Gastrocnemius medialis (tissue), 4 donors: ENCODE measurements around the gene FAM131C. TPM values are rescaled to one million over a fixed set of nuclear protein-coding genes. Genes with fewer than 3 reads are reported as not detected.

ENCODE experiments used
- ATAC-seq, 2 donors: fragments of 150-250 bp; one replicate each; pipeline ENCODE4 v1.9.1; 2016
- DNase-seq, 2 donors: peaks; one replicate each; pipeline ENCODE4 v3.0.0-alpha.2; 2019
- H3K27ac ChIP-seq, 4 donors: fragments of 200-600 bp; sonication (generic); 1 replicate in 1 of 4; 2 replicates in 3 of 4; pipeline ENCODE4 v1.5.1; 2016 to 2018; ENCODE audit warnings: mild to moderate bottlenecking in 2 of 4, moderate library complexity in 1 of 4
- H3K27me3 ChIP-seq, 3 donors: fragments of 200-600 bp; sonication (generic) in 2 of 3; 1 replicate in 1 of 3; 2 replicates in 2 of 3; pipeline versions ENCODE4 v1.5.1 to v1.6.0; 2016 to 2019; ENCODE audit warnings: mild to moderate bottlenecking in 1 of 3, moderate library complexity in 1 of 3
- H3K36me3 ChIP-seq, 2 donors: fragments of 200-600 bp; sonication (generic) in 1 of 2; one replicate each; pipeline ENCODE4 v1.5.1; 2017 to 2018
- H3K4me1 ChIP-seq, 2 donors: fragments of 200-600 bp; sonication (generic) in 1 of 2; one replicate each; pipeline ENCODE4 v1.5.1; 2016 to 2017; ENCODE audit warnings: mild to moderate bottlenecking in 2 of 2
- H3K4me3 ChIP-seq, 4 donors: fragments of 200-600 bp; sonication (generic) in 3 of 4; 1 replicate in 1 of 4; 2 replicates in 3 of 4; pipeline ENCODE4 v1.5.1; 2016 to 2019; ENCODE audit warnings: mild to moderate bottlenecking in 2 of 4
- H3K9me3 ChIP-seq, 3 donors: fragments of 200-600 bp; sonication (generic) in 2 of 3; 1 replicate in 1 of 3; 2 replicates in 2 of 3; pipeline ENCODE4 v1.5.1; 2016 to 2019
- CTCF ChIP-seq, 5 experiments: fragments of 450-650 bp in 3 of 5; fragments of 200-600 bp in 2 of 5; sonication (generic) in 2 of 5; IDR thresholded peaks in 4 of 5; conservative IDR thresholded peaks in 1 of 5; 1 replicate in 4 of 5; 2 replicates in 1 of 5; pipeline ENCODE4 v1.5.1; 2016 to 2019; ENCODE audit warnings: antibody characterized with exemption in 5 of 5, mild to moderate bottlenecking in 3 of 5, moderate library complexity in 3 of 5
- POLR2A ChIP-seq, 2 donors: fragments of 450-650 bp; IDR thresholded peaks; one replicate each; pipeline ENCODE4 v1.6.1; 2017; ENCODE audit warnings: antibody characterized with exemption in 2 of 2, mild to moderate bottlenecking in 2 of 2, moderate library complexity in 2 of 2
- in situ Hi-C, 4 donors: fragments of 200-750 bp; cut with MboI; loops; one replicate each; pipeline versions ENCODE4 v1.15.0 to v1.8.0; 2017; ENCODE audit warnings: low sequenced_read_pairs in 4 of 4
- intact Hi-C: fragments of 100-400 bp; cut with DNase I; formaldehyde crosslinking; loops from one replicate; pipeline ENCODE4 v1.15.1; 2023; ENCODE audit warnings: low total_unique reads
- total RNA-seq, 4 donors: library from RNA; depleted of rRNA; stranded (reverse); fragments of >200 nt; gene quantifications; one replicate each; pipeline versions ENCODE4 v1.1.0 to v1.2.3, GENCODE V29; 2016

Gene FAM131C
- total RNA-seq, 4 donors from 2014 or later = not detected

- no peaks in the 10 kb centered on the region for H3K27me3 ChIP-seq
- no peaks in the 10 kb centered on the region for H3K36me3 ChIP-seq
- H3K4me1 ChIP-seq = peaks cover 28 to 40% of the 10 kb centered on the region in 2 donors
- peak overlapping the region in 3 of 4 donors; percentile 53 to 77 (median 68) for H3K4me3 ChIP-seq
- DNase-seq = peak; percentile 86 to 96
- peak; percentile 37 to 38 for ATAC-seq
- in situ Hi-C loops = no loop called here
- H3K27ac ChIP-seq = peak overlapping the region; percentile 97 to 100 (median 98)
- TF ChIP-seq POLR2A (IDR thresholded peaks at IDR 0.05) (no peak), CTCF (IDR thresholded peaks at IDR 0.05 in 4 of 5, conservative IDR thresholded peaks at IDR 0.05 in 1 of 5) (no peak)
- H3K9me3 ChIP-seq = no peaks in the 10 kb centered on the region
- intact Hi-C loops = loop anchor here (2.0 to 10.0 kb wide), 4 partner anchors 185 to 1095 kb away; partner anchors contain the start of genes DDI2 and PADI2
Observed at GRCh38 chr1:16019644-16020277, 53.7 kb downstream of the FAM131C start.

GRCh38 chr1:16018749-16019643, 54.5 kb downstream of the FAM131C start:
- Histone ChIP-seq H3K4me1 (peaks cover 35 to 47% of the 10 kb centered on the region in 2 donors), H3K4me3 (peak overlapping the region; percentile 53 to 82 (median 72)), H3K36me3 (no peaks in the 10 kb centered on the region), H3K27me3 (no peaks in the 10 kb centered on the region), H3K27ac (peak overlapping the region; percentile 97 to 100 (median 98)), H3K9me3 (no peaks in the 10 kb centered on the region)
- in situ Hi-C loops (no loop called here), intact Hi-C loops (loop anchor here (2.0 to 10.0 kb wide), 4 partner anchors 184 to 1096 kb away; partner anchors contain the start of genes DDI2 and PADI2)
- DNase-seq (peak; percentile 73 to 89), ATAC-seq (peak; percentile 16 to 20)
- no peak for TF ChIP-seq CTCF (IDR thresholded peaks at IDR 0.05 in 4 of 5, conservative IDR thresholded peaks at IDR 0.05 in 1 of 5)
- peak in 1 of 2 donors; percentile 77 for TF ChIP-seq POLR2A (IDR thresholded peaks at IDR 0.05)

- Histone ChIP-seq H3K27me3 (no peaks in the 10 kb centered on the region), H3K36me3 (no peaks in the 10 kb centered on the region), H3K4me3 (peak overlapping the region; percentile 53 to 82 (median 72)), H3K4me1 (peaks cover 42 to 52% of the 10 kb centered on the region in 2 donors), H3K9me3 (no peaks in the 10 kb centered on the region), H3K27ac (peak overlapping the region; percentile 97 to 100 (median 98))
- in situ Hi-C loops = no loop called here
- ATAC-seq (peak in 1 of 2 donors; percentile 4), DNase-seq (peak in 1 of 2 donors; percentile 71)
- intact Hi-C loops = loop anchor here (2.0 to 10.0 kb wide), 4 partner anchors 184 to 1096 kb away; partner anchors contain the start of genes DDI2 and PADI2
- TF ChIP-seq POLR2A (IDR thresholded peaks at IDR 0.05) (no peak), CTCF (IDR thresholded peaks at IDR 0.05 in 4 of 5, conservative IDR thresholded peaks at IDR 0.05 in 1 of 5) (no peak)
Observed at GRCh38 chr1:16018308-16018707, 55.1 kb downstream of the FAM131C start.

GRCh38 chr1:16017461-16018303, 55.8 kb downstream of the FAM131C start, which contains the start of gene HSPB7:
Gene HSPB7 (minus strand): TSS chr1:16018043. CDS start chr1:16017963, 80 bp downstream.
- Histone ChIP-seq H3K27me3 (no peaks in the 10 kb centered on the region), H3K36me3 (no peaks in the 10 kb centered on the region), H3K4me1 (peaks cover 43 to 59% of the 10 kb centered on the region in 2 donors), H3K9me3 (no peaks in the 10 kb centered on the region), H3K27ac (peak within 1 kb of the TSS; percentile 97 to 100 (median 98)), H3K4me3 (peak within 1 kb of the TSS; percentile 68 to 82 (median 76))
- TF ChIP-seq POLR2A (IDR thresholded peaks at IDR 0.05) (peak in 1 of 2 donors; percentile 97), CTCF (IDR thresholded peaks at IDR 0.05 in 4 of 5, conservative IDR thresholded peaks at IDR 0.05 in 1 of 5) (peak in 2 of 5 experiments; percentile 20 to 29)
- DNase-seq (peak; percentile 91 to 97), ATAC-seq (peak; percentile 20 to 26)
- intact Hi-C loops (loop anchor here (2.0 to 10.0 kb wide), 4 partner anchors 183 to 1097 kb away; partner anchors contain the start of genes DDI2 and PADI2), in situ Hi-C loops (no loop called here)
